SK-N-SH (cell line): ENCODE measurements around the gene GNG5. TPM values are rescaled to one million over a fixed set of nuclear protein-coding genes. Genes with fewer than 3 reads are reported as not detected.

Experiments
- CTCF ChIA-PET: fragments of 300-600, 350-600 bp; formaldehyde crosslinking; extraction: SDS; loops from one replicate; lab custom pipeline; 2021; lab: Yijun Ruan, JAX
- POLR2A ChIA-PET: fragments of 350-600 bp; sonication (Branson Sonifier 250); formaldehyde crosslinking; extraction: SDS; loops from one replicate; lab custom pipeline; 2020; ENCODE audit warnings: antibody characterized with exemption, inconsistent platforms; lab: Yijun Ruan, JAX
- DNase-seq: peaks from one replicate; pipeline ENCODE4 v3.0.0; 2012
- H2AFZ ChIP-seq: fragments of 200-600 bp; sonication (generic); 2 replicates; pipeline ENCODE4 v1.8.1; 2016; ENCODE audit warnings: antibody characterized with exemption, mild to moderate bottlenecking, low read depth
- H3F3A ChIP-seq: fragments of 200-600 bp; sonication (generic); replicated peaks from 2 replicates; pipeline ENCODE3; 2016; ENCODE audit warnings: antibody characterized with exemption, mild to moderate bottlenecking; ENCODE audit not compliant: insufficient read depth
- H3K27ac ChIP-seq, 2 experiments: fragments of 200-500 bp in 1 of 2; fragments of 200-600 bp in 1 of 2; sonication (Bioruptor generic) in 1 of 2; sonication (generic), shearing (Covaris generic) in 1 of 2; 2 replicates each; pipeline versions ENCODE4 v1.5.1 to v1.6.1; 2014 to 2016; ENCODE audit warnings: low read depth in 2 of 2, inconsistent platforms in 1 of 2, low read length in 1 of 2, mild to moderate bottlenecking in 1 of 2, mixed read lengths in 1 of 2
- H3K27me3 ChIP-seq: fragments of 200-600 bp; sonication (generic), shearing (Covaris generic); 2 replicates; pipeline ENCODE4 v1.6.1; 2016; ENCODE audit warnings: mixed run types; ENCODE audit not compliant: insufficient read depth
- H3K36me3 ChIP-seq, 2 experiments: fragments of 200-500 bp in 1 of 2; fragments of 200-600 bp in 1 of 2; sonication (Bioruptor generic) in 1 of 2; sonication (generic) in 1 of 2; replicated peaks in 1 of 2; 2 replicates each; pipeline versions ENCODE3 to v1.5.1; 2014 to 2016; ENCODE audit warnings: low read length in 1 of 2, mild to moderate bottlenecking in 1 of 2; ENCODE audit not compliant: insufficient read depth in 2 of 2, control insufficient read depth in 1 of 2
- H3K4me1 ChIP-seq, 2 experiments: fragments of 200-500 bp in 1 of 2; fragments of 200-600 bp in 1 of 2; sonication (Bioruptor generic) in 1 of 2; sonication (generic), shearing (Covaris generic) in 1 of 2; 2 replicates each; pipeline versions ENCODE4 v1.5.1 to v1.6.1; 2014 to 2016; ENCODE audit warnings: low read depth in 1 of 2, low read length in 1 of 2, mixed run types in 1 of 2; ENCODE audit not compliant: insufficient read depth in 2 of 2, control insufficient read depth in 1 of 2
- H3K4me2 ChIP-seq: fragments of 200-600 bp; sonication (generic), shearing (Covaris generic); 2 replicates; pipeline ENCODE4 v1.6.1; 2017; ENCODE audit warnings: mixed run types
- H3K4me3 ChIP-seq, 2 experiments: fragments of 200-500 bp in 1 of 2; fragments of 200-600 bp in 1 of 2; sonication (Bioruptor generic) in 1 of 2; sonication (generic), shearing (Covaris generic) in 1 of 2; 2 replicates each; pipeline versions ENCODE4 v1.5.1 to v1.8.1; 2014 to 2016; ENCODE audit warnings: low read depth in 2 of 2, inconsistent platforms in 1 of 2, low read length in 1 of 2, mild to moderate bottlenecking in 1 of 2, mixed read lengths in 1 of 2, moderate library complexity in 1 of 2
- H3K79me2 ChIP-seq: fragments of 200-600 bp; sonication (generic); 2 replicates; pipeline ENCODE4 v1.8.1; 2017; ENCODE audit warnings: mild to moderate bottlenecking; ENCODE audit not compliant: insufficient read depth
- H3K9ac ChIP-seq: fragments of 200-600 bp; sonication (generic); 2 replicates; pipeline ENCODE4 v1.6.1; 2017; ENCODE audit warnings: mixed run types
- H3K9me2 ChIP-seq: fragments of 200-600 bp; sonication (generic); 2 replicates; pipeline ENCODE4 v1.6.1; 2017; ENCODE audit warnings: mixed run types
- H3K9me3 ChIP-seq: fragments of 200-600 bp; sonication (generic); 2 replicates; pipeline ENCODE4 v1.6.1; 2017; ENCODE audit warnings: mixed run types, mild to moderate bottlenecking, moderate library complexity
- H4K20me1 ChIP-seq: fragments of 200-600 bp; sonication (generic); 2 replicates; pipeline ENCODE4 v1.6.1; 2017; ENCODE audit warnings: mild to moderate bottlenecking, mixed run types; ENCODE audit not compliant: insufficient read depth
- CHD2 ChIP-seq: fragments of 150-350 bp; IDR thresholded peaks from 2 replicates; pipeline ENCODE4 v1.6.1; 2018; ENCODE audit warnings: low read length; ENCODE audit not compliant: partially characterized antibody
- ELF1 ChIP-seq: IDR thresholded peaks from 2 replicates; pipeline ENCODE4 v1.4.0; 2012
- EP300 ChIP-seq, 2 experiments: IDR thresholded peaks; 2 replicates each; pipeline versions ENCODE4 v1.4.0 to v1.6.1; 2012; ENCODE audit warnings: borderline replicate concordance in 1 of 2, low read depth in 1 of 2, low read length in 1 of 2
- FOXJ3 ChIP-seq: sonication (generic); formaldehyde crosslinking; IDR thresholded peaks from 2 replicates; pipeline ENCODE4 v1.5.1; 2020; ENCODE audit warnings: mild to moderate bottlenecking, missing genetic modification reagents
- GABPA ChIP-seq: IDR thresholded peaks from 2 replicates; pipeline ENCODE4 v1.4.0; 2012; ENCODE audit warnings: low read depth, mild to moderate bottlenecking
- JUND ChIP-seq: IDR thresholded peaks from 2 replicates; pipeline ENCODE4 v1.4.0; 2012
- NFIC ChIP-seq: IDR thresholded peaks from 2 replicates; pipeline ENCODE4 v1.4.0; 2012; ENCODE audit warnings: borderline replicate concordance
- POLR2AphosphoS5 ChIP-seq: IDR thresholded peaks from 2 replicates; pipeline ENCODE4 v1.6.1; 2012; ENCODE audit warnings: low read depth, low read length
- RAD21 ChIP-seq: IDR thresholded peaks from 2 replicates; pipeline ENCODE4 v1.6.1; 2012; ENCODE audit warnings: mild to moderate bottlenecking, low read length
- RFX5 ChIP-seq: IDR thresholded peaks from 2 replicates; pipeline ENCODE4 v1.6.1; 2012; ENCODE audit warnings: mild to moderate bottlenecking, improper control_type of control experiment, low read length
- SIN3A ChIP-seq: IDR thresholded peaks from 2 replicates; pipeline ENCODE4 v1.6.1; 2012; ENCODE audit warnings: low read depth, mild to moderate bottlenecking, low read length, moderate library complexity, borderline replicate concordance
- TCF12 ChIP-seq: IDR thresholded peaks from 2 replicates; pipeline ENCODE4 v1.4.0; 2012
- YY1 ChIP-seq: IDR thresholded peaks from 2 replicates; pipeline ENCODE4 v1.4.0; 2012; ENCODE audit warnings: low read depth, mild to moderate bottlenecking
- WGBS: methylation state at CpG from one replicate; pipeline ENCODE4 v1.1.6; 2017; ENCODE audit warnings: low lambda C conversion rate; 5-methylcytosine and 5-hydroxymethylcytosine counted together
- polyA plus RNA-seq, 3 experiments: library from polyadenylated mRNA; depleted of rRNA; stranded (reverse); fragments of >200 nt; gene quantifications; 2 replicates each; pipeline ENCODE4 v1.2.3, GENCODE V29; 2012
- TF ChIP-seq, protein P1 (sequence below): fragments of 150-350 bp; IDR thresholded peaks from 2 replicates; pipeline ENCODE4 v1.6.1; 2016; ENCODE audit warnings: mild to moderate bottlenecking, low read depth, low read length
- TF ChIP-seq, protein P2 (sequence below): IDR thresholded peaks from 2 replicates; pipeline ENCODE4; 2012
- TF ChIP-seq, protein P3 (sequence below): IDR thresholded peaks from 2 replicates; pipeline ENCODE4 v1.4.0; 2012; ENCODE audit warnings: low read depth, borderline replicate concordance
- TF ChIP-seq, protein P4 (sequence below): IDR thresholded peaks from 2 replicates; pipeline ENCODE4 v1.4.0; 2012; ENCODE audit warnings: low read depth, borderline replicate concordance
- TF ChIP-seq, protein P5 (sequence below): fragments of 200-600 bp; sonication (generic); IDR thresholded peaks from 2 replicates; pipeline ENCODE4 v1.6.1; 2017; ENCODE audit warnings: antibody characterized with exemption, mild to moderate bottlenecking, moderate library complexity
- TF ChIP-seq, protein P6 (sequence below): fragments of 150-350 bp; IDR thresholded peaks from 2 replicates; pipeline ENCODE4 v1.6.1; 2017; ENCODE audit warnings: antibody characterized with exemption, low read length, low read depth, borderline replicate concordance

GNG5 gene
- polyA plus RNA-seq, 1 of the 3 experiments (the other 2 are of a cell fraction), result 104 TPM

DNA sequence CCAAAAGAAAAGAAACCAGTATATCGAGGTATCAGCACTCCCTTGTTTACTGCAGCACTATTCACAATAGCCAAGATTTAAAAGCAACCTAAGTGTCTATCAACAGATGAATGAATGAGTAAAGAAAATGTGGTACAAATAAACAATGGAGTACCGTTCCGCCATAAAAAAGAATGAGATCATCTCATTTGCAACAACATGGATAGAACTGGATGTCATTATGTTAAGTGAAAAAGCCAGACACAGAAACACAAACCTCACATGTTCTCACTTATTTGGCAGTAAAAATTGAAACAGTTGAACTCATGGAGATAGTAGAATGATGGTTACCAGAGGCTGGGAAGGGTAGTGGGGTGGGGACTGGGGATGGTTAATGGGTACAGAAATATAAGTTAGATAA is 4.3 kb upstream of the GNG5 start (continued):
- no peak for TF ChIP-seq EP300 (IDR thresholded peaks at IDR 0.05; ENCODE audit: borderline replicate concordance in 1 of 2, low read depth in 1 of 2, low read length in 1 of 2)

DNA sequence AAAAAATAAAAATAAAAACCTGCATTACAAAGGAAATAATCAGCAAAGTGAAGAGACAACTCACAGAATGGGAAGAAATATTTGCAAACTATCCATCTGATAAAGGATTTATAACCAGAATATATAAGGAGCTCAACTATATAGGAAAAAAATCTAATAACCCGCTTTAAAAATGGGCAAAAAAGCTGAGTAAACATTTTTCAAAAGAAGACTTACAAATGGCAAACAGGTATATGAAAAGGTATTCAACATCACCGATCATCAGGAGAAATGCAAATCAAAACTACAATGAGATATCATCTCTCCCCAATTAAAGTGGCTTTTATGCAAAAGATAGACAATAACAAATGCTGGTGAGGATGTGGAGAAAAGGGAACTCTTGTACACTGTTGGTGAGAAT is 3.8 kb upstream of the GNG5 start:
- H3K4me3 ChIP-seq, result no peak overlapping the region
- POLR2A ChIA-PET, result no interaction called here
- TF ChIP-seq, protein P1, sequence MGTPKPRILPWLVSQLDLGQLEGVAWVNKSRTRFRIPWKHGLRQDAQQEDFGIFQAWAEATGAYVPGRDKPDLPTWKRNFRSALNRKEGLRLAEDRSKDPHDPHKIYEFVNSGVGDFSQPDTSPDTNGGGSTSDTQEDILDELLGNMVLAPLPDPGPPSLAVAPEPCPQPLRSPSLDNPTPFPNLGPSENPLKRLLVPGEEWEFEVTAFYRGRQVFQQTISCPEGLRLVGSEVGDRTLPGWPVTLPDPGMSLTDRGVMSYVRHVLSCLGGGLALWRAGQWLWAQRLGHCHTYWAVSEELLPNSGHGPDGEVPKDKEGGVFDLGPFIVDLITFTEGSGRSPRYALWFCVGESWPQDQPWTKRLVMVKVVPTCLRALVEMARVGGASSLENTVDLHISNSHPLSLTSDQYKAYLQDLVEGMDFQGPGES, result no peak
- TF ChIP-seq SIN3A, result no peak
- TF ChIP-seq JUND, result no peak
- no peak for TF ChIP-seq GABPA
- TF ChIP-seq CHD2, result no peak
- no peak for TF ChIP-seq ELF1
- TF ChIP-seq NFIC, result no peak
- H3K79me2 ChIP-seq, result peaks cover 20% of the 10 kb centered on the region
- no peak overlapping the region for H2AFZ ChIP-seq
- DNase-seq, result no peak
- H3F3A ChIP-seq, result peaks cover 7% of the 10 kb centered on the region
- H3K4me1 ChIP-seq, result no peaks in the 10 kb centered on the region; a peak in 2 of 4 replicates
- 0 out of 2 replicates have a peak, but pooled peaks cover under 1% of the 10 kb centered on the region for H4K20me1 ChIP-seq
- peaks cover 0 to 6% of the 10 kb centered on the region in 2 experiments for H3K36me3 ChIP-seq
- CTCF ChIA-PET, result no interaction called here
- no peak overlapping the region for H3K9ac ChIP-seq
- no peak overlapping the region for H3K27ac ChIP-seq
- 55% methylated on average over 2 of the region's 2 CpGs for WGBS
- no peaks in the 10 kb centered on the region for H3K9me2 ChIP-seq
- H3K4me2 ChIP-seq, result no peak overlapping the region
- 0 out of 2 replicates have a peak, but pooled peaks cover 8% of the 10 kb centered on the region for H3K9me3 ChIP-seq
- no peaks in the 10 kb centered on the region for H3K27me3 ChIP-seq

DNA sequence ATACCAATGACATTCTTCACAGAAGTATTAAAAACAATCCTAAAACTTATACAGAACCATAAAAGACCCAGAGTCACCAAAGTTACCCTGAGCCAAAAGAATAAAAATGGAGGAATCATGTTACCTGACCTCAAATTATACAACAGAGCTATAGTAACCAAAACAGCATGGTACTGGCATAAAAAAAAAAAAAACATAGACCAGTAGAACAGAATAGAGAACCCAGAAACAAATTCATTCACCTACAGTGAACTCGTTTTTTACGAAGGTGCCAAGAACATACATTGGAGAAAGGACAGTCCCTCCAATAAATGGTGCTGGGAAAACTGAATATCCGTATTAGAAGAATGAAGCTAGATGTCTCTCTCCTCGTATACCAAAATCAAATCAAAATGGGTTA is 2.6 kb upstream of the GNG5 start:
- Histone ChIP-seq H3K4me1 (peaks cover 0 to 6% of the 10 kb centered on the region in 2 experiments; a peak in 3 of 4 replicates), H3F3A (peaks cover 7% of the 10 kb centered on the region), H3K27ac (no peak overlapping the region), H3K9me3 (0 out of 2 replicates have a peak, but pooled peaks cover 8% of the 10 kb centered on the region), H3K9me2 (no peaks in the 10 kb centered on the region), H3K79me2 (peaks cover 31% of the 10 kb centered on the region), H2AFZ (no peak overlapping the region), H3K36me3 (peaks cover 0 to 6% of the 10 kb centered on the region in 2 experiments), H3K9ac (no peak overlapping the region), H4K20me1 (peaks cover 11% of the 10 kb centered on the region), H3K27me3 (no peaks in the 10 kb centered on the region), H3K4me2 (no peak overlapping the region), H3K4me3 (no peak overlapping the region)
- CTCF ChIA-PET, result no interaction called here
- no peak for DNase-seq
- WGBS, result 98% methylated on average over 4 of the region's 4 CpGs
- POLR2A ChIA-PET, result no interaction called here
- TF ChIP-seq YY1, result no peak
- TF ChIP-seq GABPA, result no peak
- no peak for TF ChIP-seq RAD21
- TF ChIP-seq EP300 (IDR thresholded peaks at IDR 0.05; ENCODE audit: borderline replicate concordance in 1 of 2, low read depth in 1 of 2, low read length in 1 of 2), result no peak
- TF ChIP-seq, protein P2, sequence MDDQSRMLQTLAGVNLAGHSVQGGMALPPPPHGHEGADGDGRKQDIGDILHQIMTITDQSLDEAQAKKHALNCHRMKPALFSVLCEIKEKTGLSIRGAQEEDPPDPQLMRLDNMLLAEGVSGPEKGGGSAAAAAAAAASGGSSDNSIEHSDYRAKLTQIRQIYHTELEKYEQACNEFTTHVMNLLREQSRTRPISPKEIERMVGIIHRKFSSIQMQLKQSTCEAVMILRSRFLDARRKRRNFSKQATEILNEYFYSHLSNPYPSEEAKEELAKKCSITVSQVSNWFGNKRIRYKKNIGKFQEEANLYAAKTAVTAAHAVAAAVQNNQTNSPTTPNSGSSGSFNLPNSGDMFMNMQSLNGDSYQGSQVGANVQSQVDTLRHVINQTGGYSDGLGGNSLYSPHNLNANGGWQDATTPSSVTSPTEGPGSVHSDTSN, result no peak
- TF ChIP-seq FOXJ3 (CRISPR knock-in tag), result no peak
- TF ChIP-seq, protein P3, sequence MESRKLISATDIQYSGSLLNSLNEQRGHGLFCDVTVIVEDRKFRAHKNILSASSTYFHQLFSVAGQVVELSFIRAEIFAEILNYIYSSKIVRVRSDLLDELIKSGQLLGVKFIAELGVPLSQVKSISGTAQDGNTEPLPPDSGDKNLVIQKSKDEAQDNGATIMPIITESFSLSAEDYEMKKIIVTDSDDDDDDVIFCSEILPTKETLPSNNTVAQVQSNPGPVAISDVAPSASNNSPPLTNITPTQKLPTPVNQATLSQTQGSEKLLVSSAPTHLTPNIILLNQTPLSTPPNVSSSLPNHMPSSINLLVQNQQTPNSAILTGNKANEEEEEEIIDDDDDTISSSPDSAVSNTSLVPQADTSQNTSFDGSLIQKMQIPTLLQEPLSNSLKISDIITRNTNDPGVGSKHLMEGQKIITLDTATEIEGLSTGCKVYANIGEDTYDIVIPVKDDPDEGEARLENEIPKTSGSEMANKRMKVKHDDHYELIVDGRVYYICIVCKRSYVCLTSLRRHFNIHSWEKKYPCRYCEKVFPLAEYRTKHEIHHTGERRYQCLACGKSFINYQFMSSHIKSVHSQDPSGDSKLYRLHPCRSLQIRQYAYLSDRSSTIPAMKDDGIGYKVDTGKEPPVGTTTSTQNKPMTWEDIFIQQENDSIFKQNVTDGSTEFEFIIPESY, result no peak
- TF ChIP-seq, protein P4, sequence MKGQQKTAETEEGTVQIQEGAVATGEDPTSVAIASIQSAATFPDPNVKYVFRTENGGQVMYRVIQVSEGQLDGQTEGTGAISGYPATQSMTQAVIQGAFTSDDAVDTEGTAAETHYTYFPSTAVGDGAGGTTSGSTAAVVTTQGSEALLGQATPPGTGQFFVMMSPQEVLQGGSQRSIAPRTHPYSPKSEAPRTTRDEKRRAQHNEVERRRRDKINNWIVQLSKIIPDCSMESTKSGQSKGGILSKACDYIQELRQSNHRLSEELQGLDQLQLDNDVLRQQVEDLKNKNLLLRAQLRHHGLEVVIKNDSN, result no peak
- no peak for TF ChIP-seq TCF12
- TF ChIP-seq CHD2, result no peak
- TF ChIP-seq POLR2AphosphoS5, result no peak
- no peak for TF ChIP-seq JUND
- TF ChIP-seq, protein P5, sequence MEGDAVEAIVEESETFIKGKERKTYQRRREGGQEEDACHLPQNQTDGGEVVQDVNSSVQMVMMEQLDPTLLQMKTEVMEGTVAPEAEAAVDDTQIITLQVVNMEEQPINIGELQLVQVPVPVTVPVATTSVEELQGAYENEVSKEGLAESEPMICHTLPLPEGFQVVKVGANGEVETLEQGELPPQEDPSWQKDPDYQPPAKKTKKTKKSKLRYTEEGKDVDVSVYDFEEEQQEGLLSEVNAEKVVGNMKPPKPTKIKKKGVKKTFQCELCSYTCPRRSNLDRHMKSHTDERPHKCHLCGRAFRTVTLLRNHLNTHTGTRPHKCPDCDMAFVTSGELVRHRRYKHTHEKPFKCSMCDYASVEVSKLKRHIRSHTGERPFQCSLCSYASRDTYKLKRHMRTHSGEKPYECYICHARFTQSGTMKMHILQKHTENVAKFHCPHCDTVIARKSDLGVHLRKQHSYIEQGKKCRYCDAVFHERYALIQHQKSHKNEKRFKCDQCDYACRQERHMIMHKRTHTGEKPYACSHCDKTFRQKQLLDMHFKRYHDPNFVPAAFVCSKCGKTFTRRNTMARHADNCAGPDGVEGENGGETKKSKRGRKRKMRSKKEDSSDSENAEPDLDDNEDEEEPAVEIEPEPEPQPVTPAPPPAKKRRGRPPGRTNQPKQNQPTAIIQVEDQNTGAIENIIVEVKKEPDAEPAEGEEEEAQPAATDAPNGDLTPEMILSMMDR, result no peak
- TF ChIP-seq, protein P6, sequence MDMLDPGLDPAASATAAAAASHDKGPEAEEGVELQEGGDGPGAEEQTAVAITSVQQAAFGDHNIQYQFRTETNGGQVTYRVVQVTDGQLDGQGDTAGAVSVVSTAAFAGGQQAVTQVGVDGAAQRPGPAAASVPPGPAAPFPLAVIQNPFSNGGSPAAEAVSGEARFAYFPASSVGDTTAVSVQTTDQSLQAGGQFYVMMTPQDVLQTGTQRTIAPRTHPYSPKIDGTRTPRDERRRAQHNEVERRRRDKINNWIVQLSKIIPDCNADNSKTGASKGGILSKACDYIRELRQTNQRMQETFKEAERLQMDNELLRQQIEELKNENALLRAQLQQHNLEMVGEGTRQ, result no peak
- TF ChIP-seq RFX5, result no peak
